Liver (tissue), 3 donors: ENCODE measurements around the gene ZNF18.

Experiments
- EGR1 ChIP-seq, 2 donors: IDR thresholded peaks; 2 replicates each; pipeline ENCODE4 v1.6.1; 2016 to 2018; ENCODE audit warnings: antibody characterized with exemption in 2 of 2, low read depth in 2 of 2
- FOXA1 ChIP-seq: IDR thresholded peaks from 2 replicates; pipeline ENCODE4 v1.6.1; 2016; ENCODE audit warnings: antibody characterized with exemption
- GABPA ChIP-seq, 2 donors: IDR thresholded peaks in 1 of 2; conservative IDR thresholded peaks in 1 of 2; 2 replicates each; pipeline ENCODE4 v1.6.1; 2016; ENCODE audit warnings: antibody characterized with exemption in 2 of 2, mild to moderate bottlenecking in 1 of 2, moderate library complexity in 1 of 2
- HNF4A ChIP-seq, 2 donors: conservative IDR thresholded peaks; 2 replicates each; pipeline ENCODE4 v1.6.1; 2016; ENCODE audit warnings: antibody characterized with exemption in 2 of 2, mild to moderate bottlenecking in 2 of 2
- NR2F2 ChIP-seq: IDR thresholded peaks from 2 replicates; pipeline ENCODE4 v1.6.1; 2016; ENCODE audit warnings: antibody characterized with exemption
- TAF1 ChIP-seq: conservative IDR thresholded peaks from 2 replicates; pipeline ENCODE4 v1.6.1; 2016; ENCODE audit warnings: antibody characterized with exemption, mild to moderate bottlenecking
- YY1 ChIP-seq: IDR thresholded peaks from 2 replicates; pipeline ENCODE4 v1.6.1; 2016; ENCODE audit warnings: antibody characterized with exemption, mild to moderate bottlenecking
- TF ChIP-seq, protein P1 (sequence below): fragments of 150-350 bp; IDR thresholded peaks from 2 replicates; pipeline ENCODE4 v1.5.1; 2017; ENCODE audit warnings: improper control_type of control experiment, low read depth, low read length; ENCODE audit not compliant: missing input control
- TF ChIP-seq, protein P2 (sequence below): IDR thresholded peaks from 2 replicates; pipeline ENCODE4 v1.6.1; 2016; ENCODE audit warnings: antibody characterized with exemption
- TF ChIP-seq, protein P3 (sequence below): IDR thresholded peaks from 2 replicates; pipeline ENCODE4 v1.6.1; 2016; ENCODE audit warnings: antibody characterized with exemption, mild to moderate bottlenecking
- donor health status: healthy.
- donor health status: healthy.

DNA sequence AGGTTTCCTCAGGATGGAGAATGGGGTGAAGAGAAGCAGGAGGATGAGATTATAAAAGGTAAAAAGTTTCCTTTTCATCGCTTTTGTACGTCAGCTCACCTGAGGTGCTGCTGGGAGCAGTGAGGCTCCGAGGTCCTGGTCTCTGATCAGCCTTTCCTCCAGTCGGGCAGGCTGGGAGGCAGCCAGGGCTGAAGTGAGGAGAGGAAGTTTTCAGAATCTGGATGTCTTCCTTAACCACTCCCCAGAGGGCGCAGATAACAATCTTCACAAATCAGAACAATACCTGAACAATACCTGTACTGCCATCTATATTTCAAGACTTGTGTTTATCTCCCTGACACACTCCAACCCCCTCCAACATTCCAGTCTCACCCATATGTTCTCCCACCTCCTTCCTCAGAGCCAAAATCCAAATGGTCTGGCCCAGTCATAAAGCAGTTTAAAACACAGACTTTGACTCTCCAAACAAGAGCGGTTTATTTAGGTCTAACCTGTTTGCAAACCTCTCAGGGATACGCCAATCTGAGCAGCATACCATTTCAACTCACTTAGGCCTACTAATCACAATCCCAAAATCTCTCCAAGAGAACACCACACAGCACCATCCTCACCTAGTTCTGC, 6.8 kb downstream of the ZNF18 start:
- TF ChIP-seq, protein P1, sequence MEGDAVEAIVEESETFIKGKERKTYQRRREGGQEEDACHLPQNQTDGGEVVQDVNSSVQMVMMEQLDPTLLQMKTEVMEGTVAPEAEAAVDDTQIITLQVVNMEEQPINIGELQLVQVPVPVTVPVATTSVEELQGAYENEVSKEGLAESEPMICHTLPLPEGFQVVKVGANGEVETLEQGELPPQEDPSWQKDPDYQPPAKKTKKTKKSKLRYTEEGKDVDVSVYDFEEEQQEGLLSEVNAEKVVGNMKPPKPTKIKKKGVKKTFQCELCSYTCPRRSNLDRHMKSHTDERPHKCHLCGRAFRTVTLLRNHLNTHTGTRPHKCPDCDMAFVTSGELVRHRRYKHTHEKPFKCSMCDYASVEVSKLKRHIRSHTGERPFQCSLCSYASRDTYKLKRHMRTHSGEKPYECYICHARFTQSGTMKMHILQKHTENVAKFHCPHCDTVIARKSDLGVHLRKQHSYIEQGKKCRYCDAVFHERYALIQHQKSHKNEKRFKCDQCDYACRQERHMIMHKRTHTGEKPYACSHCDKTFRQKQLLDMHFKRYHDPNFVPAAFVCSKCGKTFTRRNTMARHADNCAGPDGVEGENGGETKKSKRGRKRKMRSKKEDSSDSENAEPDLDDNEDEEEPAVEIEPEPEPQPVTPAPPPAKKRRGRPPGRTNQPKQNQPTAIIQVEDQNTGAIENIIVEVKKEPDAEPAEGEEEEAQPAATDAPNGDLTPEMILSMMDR = no peak
- TF ChIP-seq EGR1 (IDR thresholded peaks at IDR 0.05; ENCODE audit: low read depth in 2 of 2) (no peak), NR2F2 (no peak), TAF1 (no peak), YY1 (no peak), FOXA1 (no peak), HNF4A (conservative IDR thresholded peaks at IDR 0.05) (no peak), GABPA (IDR thresholded peaks at IDR 0.05 in 1 of 2, conservative IDR thresholded peaks at IDR 0.05 in 1 of 2) (no peak)
- TF ChIP-seq, protein P2, sequence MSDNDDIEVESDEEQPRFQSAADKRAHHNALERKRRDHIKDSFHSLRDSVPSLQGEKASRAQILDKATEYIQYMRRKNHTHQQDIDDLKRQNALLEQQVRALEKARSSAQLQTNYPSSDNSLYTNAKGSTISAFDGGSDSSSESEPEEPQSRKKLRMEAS = no peak
- TF ChIP-seq, protein P3, sequence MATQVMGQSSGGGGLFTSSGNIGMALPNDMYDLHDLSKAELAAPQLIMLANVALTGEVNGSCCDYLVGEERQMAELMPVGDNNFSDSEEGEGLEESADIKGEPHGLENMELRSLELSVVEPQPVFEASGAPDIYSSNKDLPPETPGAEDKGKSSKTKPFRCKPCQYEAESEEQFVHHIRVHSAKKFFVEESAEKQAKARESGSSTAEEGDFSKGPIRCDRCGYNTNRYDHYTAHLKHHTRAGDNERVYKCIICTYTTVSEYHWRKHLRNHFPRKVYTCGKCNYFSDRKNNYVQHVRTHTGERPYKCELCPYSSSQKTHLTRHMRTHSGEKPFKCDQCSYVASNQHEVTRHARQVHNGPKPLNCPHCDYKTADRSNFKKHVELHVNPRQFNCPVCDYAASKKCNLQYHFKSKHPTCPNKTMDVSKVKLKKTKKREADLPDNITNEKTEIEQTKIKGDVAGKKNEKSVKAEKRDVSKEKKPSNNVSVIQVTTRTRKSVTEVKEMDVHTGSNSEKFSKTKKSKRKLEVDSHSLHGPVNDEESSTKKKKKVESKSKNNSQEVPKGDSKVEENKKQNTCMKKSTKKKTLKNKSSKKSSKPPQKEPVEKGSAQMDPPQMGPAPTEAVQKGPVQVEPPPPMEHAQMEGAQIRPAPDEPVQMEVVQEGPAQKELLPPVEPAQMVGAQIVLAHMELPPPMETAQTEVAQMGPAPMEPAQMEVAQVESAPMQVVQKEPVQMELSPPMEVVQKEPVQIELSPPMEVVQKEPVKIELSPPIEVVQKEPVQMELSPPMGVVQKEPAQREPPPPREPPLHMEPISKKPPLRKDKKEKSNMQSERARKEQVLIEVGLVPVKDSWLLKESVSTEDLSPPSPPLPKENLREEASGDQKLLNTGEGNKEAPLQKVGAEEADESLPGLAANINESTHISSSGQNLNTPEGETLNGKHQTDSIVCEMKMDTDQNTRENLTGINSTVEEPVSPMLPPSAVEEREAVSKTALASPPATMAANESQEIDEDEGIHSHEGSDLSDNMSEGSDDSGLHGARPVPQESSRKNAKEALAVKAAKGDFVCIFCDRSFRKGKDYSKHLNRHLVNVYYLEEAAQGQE = no peak
